H1 (cell line): ENCODE measurements around the gene POLR1H. TPM values are rescaled to one million over a fixed set of nuclear protein-coding genes. Genes with fewer than 3 reads are reported as not detected.

Experiments
- CTCF ChIA-PET: fragments of 300-600 bp; sonication (Branson Sonifier 250); formaldehyde crosslinking; loops from one replicate; lab custom pipeline; 2021; ENCODE audit not compliant: partially characterized antibody; lab: Charles Lee
- POLR2A ChIA-PET: fragments of 300-600 bp; sonication (Branson Sonifier 250); formaldehyde crosslinking; loops from one replicate; lab custom pipeline; 2021; ENCODE audit warnings: inconsistent platforms; ENCODE audit not compliant: partially characterized antibody; lab: Charles Lee
- DNase-seq, 2 experiments: peaks; one replicate each; pipeline versions ENCODE4 v3.0.0 to v3.0.0-alpha.2; 2010 to 2022; ENCODE audit warnings: low spot score in 2 of 2, low read depth in 1 of 2, mixed read lengths in 1 of 2
- FAIRE-seq: peaks from 2 replicates; lab custom pipeline; 2011; peaks lifted over from hg19 to GRCh38; lab: Jason Lieb, UNC
- H2AFZ ChIP-seq: 2 replicates; pipeline ENCODE4 v1.8.1; 2012; ENCODE audit warnings: low read length, inconsistent platforms
- H2AK5ac ChIP-seq: 2 replicates; pipeline ENCODE4 v1.6.1; 2013; ENCODE audit warnings: low read depth, low read length
- H2BK120ac ChIP-seq: replicated peaks from 2 replicates; pipeline ENCODE3; 2013; ENCODE audit warnings: low read depth, low read length, inconsistent platforms
- H2BK12ac ChIP-seq: 2 replicates; pipeline ENCODE4 v1.6.1; 2013; ENCODE audit warnings: low read depth, low read length
- H2BK15ac ChIP-seq: 2 replicates; pipeline ENCODE4 v1.6.1; 2013; ENCODE audit warnings: low read length
- H2BK20ac ChIP-seq: 2 replicates; pipeline ENCODE4 v1.6.1; 2013; ENCODE audit warnings: low read length
- H2BK5ac ChIP-seq: 2 replicates; pipeline ENCODE4 v1.6.1; 2013; ENCODE audit warnings: low read depth, low read length
- H3K14ac ChIP-seq: 2 replicates; pipeline ENCODE4 v1.6.1; 2013; ENCODE audit warnings: inconsistent platforms; ENCODE audit not compliant: insufficient read length
- H3K18ac ChIP-seq: 2 replicates; pipeline ENCODE4 v1.6.1; 2013; ENCODE audit warnings: low read length; ENCODE audit errors: extremely low read depth
- H3K23ac ChIP-seq: 2 replicates; pipeline ENCODE4 v1.6.1; 2013; ENCODE audit warnings: inconsistent platforms; ENCODE audit not compliant: insufficient read length
- H3K23me2 ChIP-seq: 2 replicates; pipeline ENCODE4 v1.6.1; 2013; ENCODE audit warnings: low read depth, low read length
- H3K27ac ChIP-seq: 2 replicates; pipeline ENCODE4 v1.6.1; 2011; ENCODE audit warnings: low read depth, low read length, inconsistent platforms
- H3K27me3 ChIP-seq, 4 experiments: replicated peaks in 1 of 4; 1 replicate in 1 of 4; 2 replicates in 3 of 4; pipeline versions ENCODE4 v1.6.1 to v1.8.1; 2011 to 2013; ENCODE audit warnings: low read length in 3 of 4, mild to moderate bottlenecking in 3 of 4, inconsistent platforms in 2 of 4, mixed read lengths in 2 of 4, moderate library complexity in 1 of 4; ENCODE audit not compliant: control insufficient read depth in 3 of 4, insufficient read depth in 3 of 4; ENCODE audit errors: extremely low read depth in 1 of 4
- H3K36me3 ChIP-seq, 4 experiments: 2 replicates each; pipeline versions ENCODE4 v1.6.1 to v1.8.1; 2011 to 2013; ENCODE audit warnings: mild to moderate bottlenecking in 4 of 4, low read length in 3 of 4, moderate library complexity in 2 of 4, control low read depth in 1 of 4, inconsistent platforms in 1 of 4; ENCODE audit not compliant: insufficient read depth in 4 of 4, control insufficient read depth in 2 of 4
- H3K4ac ChIP-seq: replicated peaks from 2 replicates; pipeline ENCODE3; 2013; ENCODE audit warnings: low read length, low read depth, mixed read lengths, inconsistent platforms; ENCODE audit not compliant: insufficient read length
- H3K4me1 ChIP-seq, 4 experiments: replicated peaks in 1 of 4; 1 replicate in 1 of 4; 2 replicates in 3 of 4; pipeline versions ENCODE4 v1.6.1 to v1.8.1; 2011 to 2013; ENCODE audit warnings: low read length in 3 of 4, inconsistent platforms in 2 of 4, mixed read lengths in 1 of 4; ENCODE audit not compliant: insufficient read depth in 4 of 4, control insufficient read depth in 3 of 4
- H3K4me2 ChIP-seq, 2 experiments: 2 replicates each; pipeline versions ENCODE4 v1.6.1 to v1.8.1; 2011 to 2013; ENCODE audit warnings: low read depth in 2 of 2, low read length in 2 of 2, control low read depth in 1 of 2, inconsistent platforms in 1 of 2, mild to moderate bottlenecking in 1 of 2; ENCODE audit not compliant: insufficient read depth in 1 of 2
- H3K4me3 ChIP-seq, 4 experiments: fragments of 200-600, 300-600 bp in 1 of 4; sonication (generic), shearing (Covaris generic), sonication (Bioruptor Twin) in 1 of 4; 2 replicates each; pipeline versions ENCODE4 v1.5.1 to v1.8.1; 2011 to 2016; ENCODE audit warnings: low read length in 4 of 4, low read depth in 3 of 4, control low read depth in 2 of 4, inconsistent platforms in 2 of 4, mild to moderate bottlenecking in 2 of 4, mixed read lengths in 1 of 4, moderate library complexity in 1 of 4; ENCODE audit not compliant: insufficient read depth in 2 of 4; ENCODE audit errors: extremely low read depth in 1 of 4
- H3K56ac ChIP-seq: replicated peaks from 2 replicates; pipeline ENCODE3; 2013; ENCODE audit warnings: low read depth, mild to moderate bottlenecking, mixed read lengths, low read length, inconsistent platforms; ENCODE audit not compliant: insufficient read length
- H3K79me1 ChIP-seq: 2 replicates; pipeline ENCODE4 v1.6.1; 2013; ENCODE audit warnings: low read depth, low read length, control low read depth
- H3K79me2 ChIP-seq, 2 experiments: 2 replicates each; pipeline versions ENCODE4 v1.6.1 to v1.8.1; 2012 to 2013; ENCODE audit warnings: low read length in 2 of 2, mild to moderate bottlenecking in 2 of 2, inconsistent platforms in 1 of 2; ENCODE audit not compliant: insufficient read depth in 2 of 2, control insufficient read depth in 1 of 2
- H3K9ac ChIP-seq, 4 experiments: replicated peaks in 1 of 4; 1 replicate in 1 of 4; 2 replicates in 3 of 4; pipeline versions ENCODE4 v1.6.1 to v1.8.1; 2011 to 2013; ENCODE audit warnings: low read depth in 3 of 4, low read length in 3 of 4, control low read depth in 2 of 4, mild to moderate bottlenecking in 2 of 4, moderate library complexity in 2 of 4, inconsistent platforms in 1 of 4; ENCODE audit errors: extremely low read depth in 1 of 4
- H3K9me3 ChIP-seq, 2 experiments: 2 replicates each; pipeline versions ENCODE4 v1.6.1 to v1.8.1; 2012 to 2013; ENCODE audit warnings: mild to moderate bottlenecking in 2 of 2, moderate library complexity in 2 of 2, control low read depth in 1 of 2, inconsistent platforms in 1 of 2, low read depth in 1 of 2, low read length in 1 of 2, mixed read lengths in 1 of 2; ENCODE audit not compliant: insufficient read depth in 2 of 2
- H4K20me1 ChIP-seq, 2 experiments: replicated peaks in 1 of 2; 2 replicates each; pipeline versions ENCODE3 to v1.8.1; 2011 to 2013; ENCODE audit warnings: inconsistent platforms in 2 of 2, low read length in 2 of 2, mild to moderate bottlenecking in 1 of 2; ENCODE audit not compliant: insufficient read depth in 2 of 2, control insufficient read depth in 1 of 2
- H4K5ac ChIP-seq: 2 replicates; pipeline ENCODE4 v1.6.1; 2013; ENCODE audit warnings: low read length, low read depth, mixed read lengths, inconsistent platforms; ENCODE audit not compliant: insufficient read length
- H4K8ac ChIP-seq: 2 replicates; pipeline ENCODE4 v1.8.0; 2013; ENCODE audit warnings: mild to moderate bottlenecking, moderate library complexity, low read length, inconsistent platforms; ENCODE audit not compliant: insufficient read depth; ENCODE audit errors: extremely low read depth
- H4K91ac ChIP-seq: replicated peaks from 2 replicates; pipeline ENCODE3; 2013; ENCODE audit warnings: low read length, mixed read lengths, inconsistent platforms; ENCODE audit not compliant: insufficient read length
- CHD2 ChIP-seq: IDR thresholded peaks from 2 replicates; pipeline ENCODE4 v1.6.1; 2012; ENCODE audit warnings: low read length, improper control_type of control experiment
- EZH2 ChIP-seq: fragments of 200-600 bp; sonication (generic); IDR thresholded peaks from 2 replicates; pipeline ENCODE4 v1.7.1; 2012; ENCODE audit warnings: low read depth, mild to moderate bottlenecking, moderate library complexity, low read length, inconsistent platforms; ENCODE audit not compliant: severe bottlenecking
- GABPA ChIP-seq: IDR thresholded peaks from 2 replicates; pipeline ENCODE4 v1.6.1; 2011; ENCODE audit warnings: mild to moderate bottlenecking, low read length, moderate library complexity, borderline replicate concordance; ENCODE audit not compliant: insufficient read depth
- MAFK ChIP-seq: IDR thresholded peaks from 2 replicates; pipeline ENCODE4 v1.6.1; 2012; ENCODE audit warnings: low read depth, mild to moderate bottlenecking, improper control_type of control experiment, low read length
- POLR2A ChIP-seq, 2 experiments: IDR thresholded peaks; 1 replicate in 1 of 2; 2 replicates in 1 of 2; pipeline ENCODE4 v1.6.1; 2011; ENCODE audit warnings: low read depth in 2 of 2, low read length in 2 of 2, mild to moderate bottlenecking in 2 of 2; ENCODE audit errors: control extremely low read depth in 1 of 2
- SUZ12 ChIP-seq: fragments of 200-600 bp; sonication (generic); IDR thresholded peaks from 2 replicates; pipeline ENCODE4 v1.6.1; 2012; ENCODE audit warnings: mild to moderate bottlenecking, inconsistent platforms, low read length, moderate library complexity, mixed read lengths
- TBP ChIP-seq: IDR thresholded peaks from 2 replicates; pipeline ENCODE4 v1.6.1; 2011; ENCODE audit warnings: low read depth, low read length, improper control_type of control experiment
- TEAD4 ChIP-seq: IDR thresholded peaks from 2 replicates; pipeline ENCODE4 v1.6.1; 2012; ENCODE audit warnings: low read depth, low read length, inconsistent platforms, mixed read lengths
- USF2 ChIP-seq: IDR thresholded peaks from 2 replicates; pipeline ENCODE4 v1.6.1; 2011; ENCODE audit warnings: low read length, improper control_type of control experiment
- YY1 ChIP-seq: IDR thresholded peaks from 2 replicates; pipeline ENCODE4 v1.6.1; 2011; ENCODE audit warnings: low read depth, mild to moderate bottlenecking, low read length
- WGBS, 2 experiments: shearing (Covaris generic) in 1 of 2; methylation state at CpG; one replicate each; pipeline versions ENCODE4 v1.1.6 to v1.1.7; 2013 to 2015; ENCODE audit warnings: low lambda C conversion rate in 2 of 2, mixed read lengths in 2 of 2, inconsistent platforms in 1 of 2, low coverage in 1 of 2, missing lambda C conversion rate in 1 of 2; ENCODE audit not compliant: insufficient replicate concordance in 2 of 2, insufficient coverage in 1 of 2, insufficient read length in 1 of 2; ENCODE audit errors: extremely low coverage in 1 of 2, missing lambda C conversion rate in 1 of 2; 5-methylcytosine and 5-hydroxymethylcytosine counted together
- polyA plus RNA-seq, 7 experiments: library from polyadenylated mRNA; depleted of rRNA in 3 of 7; stranded (reverse) in 5 of 7; unstranded in 2 of 7; fragments of >200 nt in 5 of 7; fragments of 200-250 nt in 2 of 7; gene quantifications; 1 replicate in 5 of 7; 2 replicates in 1 of 7; 4 replicates in 1 of 7; pipeline versions ENCODE4 v1.2.1 to v1.2.3, GENCODE V29; 2011 to 2013; ENCODE audit warnings: missing spikeins in 2 of 7, mixed read lengths in 2 of 7
- total RNA-seq: library from RNA; stranded (reverse); fragmentation: NEBNext Ultra II Directional; extraction: Animal tissue kit (Norgen Biotek cat#: 25700); gene quantifications from 2 replicates; pipeline ENCODE4 v1.2.1, GENCODE V29; 2021

POLR1H gene
- total and polyA plus RNA-seq, 2 of the 8 experiments (the other 6 are each of a cell fraction or from before 2014, with no cell fraction given): 31.5 to 82.2 TPM

- POLR2A ChIA-PET: interaction anchor here (0.7 kb wide), 1 partner anchor 25 kb away, joined by 3 read pairs; no protein-coding TSS in a partner anchor
These were observed 25.3 kb upstream of the POLR1H start for GRCh38 chr6:30035784-30036183.

More at GRCh38 chr6:30035784-30036183, 25.3 kb upstream of the POLR1H start:
- 73% methylated on average over 1 of the region's 1 CpG; no CpG with 5 or more reads in 1 of the 2 experiments for WGBS, 2 experiments
- H3K27ac ChIP-seq: no peak overlapping the region
- H3K9ac ChIP-seq: no peak overlapping the region
- no peak overlapping the region for H3K56ac ChIP-seq
- no peak overlapping the region for H4K91ac ChIP-seq
- no peaks in the 10 kb centered on the region for H3K23me2 ChIP-seq
- H3K4me3 ChIP-seq: no peak overlapping the region
- FAIRE-seq (no peak), DNase-seq (no peak)
- H2BK120ac ChIP-seq: no peak overlapping the region
- CTCF ChIA-PET: interaction anchor here (2.5 kb wide), 1 partner anchor 10 kb away, joined by 11 read pairs; no protein-coding TSS in a partner anchor
- H3K4me2 ChIP-seq: no peak overlapping the region
- no peaks in the 10 kb centered on the region for H3K36me3 ChIP-seq
- H2BK15ac ChIP-seq: no peak overlapping the region
- H3K79me1 ChIP-seq: no peaks in the 10 kb centered on the region
- H2AK5ac ChIP-seq: no peak overlapping the region
- H3K4me1 ChIP-seq: no peaks in the 10 kb centered on the region
- H2BK5ac ChIP-seq: no peak overlapping the region
- H4K20me1 ChIP-seq: no peaks in the 10 kb centered on the region
- no peak overlapping the region for H2BK20ac ChIP-seq
- no peak overlapping the region for H2BK12ac ChIP-seq
- no peak overlapping the region for H4K5ac ChIP-seq
- TF ChIP-seq TEAD4: no peak
- TF ChIP-seq POLR2A (IDR thresholded peaks at IDR 0.05; ENCODE audit: control extremely low read depth in 1 of 2, low read depth in 2 of 2, low read length in 2 of 2): no peak
- no peak for TF ChIP-seq GABPA
- no peak for TF ChIP-seq SUZ12
- no peak for TF ChIP-seq EZH2
- TF ChIP-seq TBP: no peak
- TF ChIP-seq YY1: no peak
- no peak for TF ChIP-seq MAFK
- no peak for TF ChIP-seq CHD2
- no peak for TF ChIP-seq USF2
- H3K27me3 ChIP-seq: no peaks in the 10 kb centered on the region
- no peaks in the 10 kb centered on the region for H3K9me3 ChIP-seq
- H3K14ac ChIP-seq: no peak overlapping the region
- no peak overlapping the region for H4K8ac ChIP-seq
- no peak overlapping the region for H3K18ac ChIP-seq
- H3K79me2 ChIP-seq: no peaks in the 10 kb centered on the region
- H3K4ac ChIP-seq: no peak overlapping the region
- no peak overlapping the region for H3K23ac ChIP-seq
- H2AFZ ChIP-seq: no peak overlapping the region
